Gastroesophageal sphincter (tissue), 4 donors: Measurements from ENCODE around the gene KRTAP10-1. TPM values are rescaled to one million over a fixed set of nuclear protein-coding genes. Genes with fewer than 3 reads are reported as not detected.
"Not testable (repeated sequence)": the region's sequence is repeated elsewhere in the genome, so short reads cannot be mapped to it uniquely, and the experiment has no call there.

Source experiments
- ATAC-seq: fragments of 150-250 bp; one replicate; pipeline ENCODE4 v1.9.1; 2016; ENCODE audit warnings: mild to moderate bottlenecking, moderate library complexity
- H3K27ac ChIP-seq, 4 donors: fragments of 200-600 bp; sonication (generic) in 3 of 4; 1 replicate in 3 of 4; 2 replicates in 1 of 4; pipeline ENCODE4 v1.5.1; 2016 to 2019
- H3K27me3 ChIP-seq: fragments of 200-600 bp; sonication (generic); one replicate; pipeline ENCODE4 v1.5.1; 2019
- H3K36me3 ChIP-seq, 2 donors: fragments of 200-600 bp; sonication (generic); one replicate each; pipeline ENCODE4 v1.5.1; 2019; ENCODE audit warnings: control low read depth in 1 of 2
- H3K4me1 ChIP-seq, 3 donors: fragments of 200-600 bp; sonication (generic); 1 replicate in 2 of 3; 2 replicates in 1 of 3; pipeline ENCODE4 v1.5.1; 2016 to 2019; ENCODE audit warnings: control low read depth in 2 of 3
- H3K4me3 ChIP-seq, 2 donors: fragments of 200-600 bp; sonication (generic); one replicate each; pipeline ENCODE4 v1.5.1; 2019; ENCODE audit warnings: mild to moderate bottlenecking in 1 of 2, moderate library complexity in 1 of 2
- H3K9me3 ChIP-seq, 3 donors: fragments of 200-600 bp; sonication (generic); one replicate each; pipeline ENCODE4 v1.5.1; 2017 to 2019; ENCODE audit warnings: control low read depth in 2 of 3
- CTCF ChIP-seq, 4 experiments: fragments of 200-600 bp in 2 of 4; fragments of 450-650 bp in 2 of 4; sonication (generic) in 1 of 4; IDR thresholded peaks; one replicate each; pipeline ENCODE4 v1.5.1; 2017 to 2019; ENCODE audit warnings: antibody characterized with exemption in 4 of 4, mild to moderate bottlenecking in 2 of 4, moderate library complexity in 2 of 4
- EP300 ChIP-seq: sonication (generic); formaldehyde crosslinking; IDR thresholded peaks from one replicate; pipeline ENCODE4 v1.6.1; 2017; ENCODE audit warnings: antibody characterized with exemption, mild to moderate bottlenecking
- POLR2A ChIP-seq, 2 donors: fragments of 450-650 bp; IDR thresholded peaks; one replicate each; pipeline ENCODE4 v1.6.1; 2017; ENCODE audit warnings: antibody characterized with exemption in 2 of 2, mild to moderate bottlenecking in 2 of 2, moderate library complexity in 1 of 2
- POLR2AphosphoS5 ChIP-seq: sonication (generic); formaldehyde crosslinking; IDR thresholded peaks from one replicate; pipeline ENCODE4 v1.6.1; 2017; ENCODE audit warnings: antibody characterized with exemption
- WGBS, 2 donors: methylation state at CpG; one replicate each; pipeline ENCODE4 v1.1.5; 2018; ENCODE audit warnings: low coverage in 1 of 2; 5-methylcytosine and 5-hydroxymethylcytosine counted together
- total RNA-seq, 4 donors: library from RNA; depleted of rRNA; stranded (reverse); fragments of >200 nt; gene quantifications; one replicate each; pipeline ENCODE4 v1.1.0, GENCODE V29; 2016

Gene KRTAP10-1
- total RNA-seq, 4 donors from 2014 or later: not detected

GRCh38 chr21:44583089-44583799 is 43.2 kb upstream of the KRTAP10-1 start:
- no peak for ATAC-seq
- peaks cover 0 to 43% (median 0%) of the 10 kb centered on the region in 3 donors for H3K9me3 ChIP-seq
- TF ChIP-seq EP300 (no peak), POLR2AphosphoS5 (no peak), POLR2A (IDR thresholded peaks at IDR 0.05) (no peak), CTCF (IDR thresholded peaks at IDR 0.05) (no peak)
- peaks cover 0 to 4% (median 0%) of the 10 kb centered on the region in 3 donors for H3K4me1 ChIP-seq
- no peak overlapping the region for H3K27ac ChIP-seq
- H3K4me3 ChIP-seq: no peak overlapping the region
- WGBS, 2 donors: 14 to 15% methylated on average over 10 to 11 of the region's 11 CpGs
- peaks cover 42% of the 10 kb centered on the region for H3K27me3 ChIP-seq
- H3K36me3 ChIP-seq: no peaks in the 10 kb centered on the region

GRCh38 chr21:44582055-44582454 is 42.1 kb upstream of the KRTAP10-1 start:
- WGBS, 2 donors: 64 to 73% methylated on average over 14 of the region's 15 CpGs
- H3K4me3 ChIP-seq: no peak overlapping the region
- TF ChIP-seq EP300 (no peak), POLR2A (IDR thresholded peaks at IDR 0.05) (no peak), CTCF (IDR thresholded peaks at IDR 0.05) (no peak), POLR2AphosphoS5 (no peak)
- H3K4me1 ChIP-seq: peaks cover 0 to 4% (median 0%) of the 10 kb centered on the region in 3 donors
- no peaks in the 10 kb centered on the region for H3K36me3 ChIP-seq
- H3K9me3 ChIP-seq: peaks cover 0 to 54% (median 0%) of the 10 kb centered on the region in 3 donors
- H3K27me3 ChIP-seq: peaks cover 46% of the 10 kb centered on the region
- no peak overlapping the region for H3K27ac ChIP-seq
- no peak for ATAC-seq

GRCh38 chr21:44581158-44581557 is 41.2 kb upstream of the KRTAP10-1 start:
- 82 to 90% methylated on average over 3 of the region's 3 CpGs for WGBS, 2 donors
- Histone ChIP-seq H3K36me3 (no peaks in the 10 kb centered on the region), H3K9me3 (peaks cover 0 to 63% (median 0%) of the 10 kb centered on the region in 3 donors), H3K27ac (no peak overlapping the region), H3K27me3 (peaks cover 47% of the 10 kb centered on the region), H3K4me3 (no peak overlapping the region), H3K4me1 (peaks cover 0 to 4% (median 0%) of the 10 kb centered on the region in 3 donors)
- no peak for TF ChIP-seq POLR2A (IDR thresholded peaks at IDR 0.05)
- TF ChIP-seq POLR2AphosphoS5: no peak
- TF ChIP-seq EP300: no peak
- ATAC-seq: no peak

- H3K9me3 ChIP-seq: peaks cover 0 to 64% (median 0%) of the 10 kb centered on the region in 3 donors
- peaks cover 46% of the 10 kb centered on the region for H3K27me3 ChIP-seq
- not testable (repeated sequence) for H3K27ac ChIP-seq, H3K36me3 ChIP-seq, H3K4me1 ChIP-seq, ATAC-seq, H3K4me3 ChIP-seq
- 19 to 55% methylated on average over 9 to 15 of the region's 19 CpGs for WGBS, 2 donors
Measured at GRCh38 chr21:44580231-44580821, 40.3 kb upstream of the KRTAP10-1 start, which contains the start of gene KRTAP10-5. TSS of gene KRTAP10-5 (minus strand) at chr21:44580604. CDS start at chr21:44580578, 26 bp downstream.

GRCh38 chr21:44579833-44580144 is 39.8 kb upstream of the KRTAP10-1 start:
- peaks cover 47% of the 10 kb centered on the region for H3K27me3 ChIP-seq
- peaks cover 0 to 4% (median 0%) of the 10 kb centered on the region in 3 donors for H3K4me1 ChIP-seq
- H3K4me3 ChIP-seq: no peak overlapping the region
- H3K36me3 ChIP-seq: no peaks in the 10 kb centered on the region
- ATAC-seq: no peak
- TF ChIP-seq POLR2A (IDR thresholded peaks at IDR 0.05) (no peak), EP300 (no peak)
- H3K9me3 ChIP-seq: peaks cover 0 to 62% (median 0%) of the 10 kb centered on the region in 3 donors
- no peak overlapping the region for H3K27ac ChIP-seq
- WGBS, 2 donors: 67 to 84% methylated on average over 5 to 7 of the region's 7 CpGs

- H3K27me3 ChIP-seq: peaks cover 53% of the 10 kb centered on the region
- peaks cover 0 to 4% (median 0%) of the 10 kb centered on the region in 3 donors for H3K4me1 ChIP-seq
- no peak overlapping the region for H3K27ac ChIP-seq
- H3K36me3 ChIP-seq: no peaks in the 10 kb centered on the region
- peaks cover 0 to 62% (median 0%) of the 10 kb centered on the region in 3 donors for H3K9me3 ChIP-seq
- TF ChIP-seq CTCF (IDR thresholded peaks at IDR 0.05) (no peak), POLR2AphosphoS5 (no peak), EP300 (no peak), POLR2A (IDR thresholded peaks at IDR 0.05) (no peak)
- H3K4me3 ChIP-seq: no peak overlapping the region
- ATAC-seq: no peak
- WGBS, 2 donors: 75% methylated on average over 2 to 5 of the region's 22 CpGs
Measured at GRCh38 chr21:44579056-44579832, 39.2 kb upstream of the KRTAP10-1 start.
